Suprapubic skin (tissue), 2 donors: ENCODE measurements around the gene DSCAM.

Experiments
- EP300 ChIP-seq: sonication (generic); formaldehyde crosslinking; IDR thresholded peaks from one replicate; pipeline ENCODE4 v1.6.1; 2017; ENCODE audit warnings: antibody characterized with exemption
- POLR2A ChIP-seq, 2 donors: fragments of 450-650 bp; IDR thresholded peaks; one replicate each; pipeline ENCODE4 v1.6.1; 2017; ENCODE audit warnings: antibody characterized with exemption in 2 of 2, mild to moderate bottlenecking in 2 of 2, moderate library complexity in 2 of 2

DNA sequence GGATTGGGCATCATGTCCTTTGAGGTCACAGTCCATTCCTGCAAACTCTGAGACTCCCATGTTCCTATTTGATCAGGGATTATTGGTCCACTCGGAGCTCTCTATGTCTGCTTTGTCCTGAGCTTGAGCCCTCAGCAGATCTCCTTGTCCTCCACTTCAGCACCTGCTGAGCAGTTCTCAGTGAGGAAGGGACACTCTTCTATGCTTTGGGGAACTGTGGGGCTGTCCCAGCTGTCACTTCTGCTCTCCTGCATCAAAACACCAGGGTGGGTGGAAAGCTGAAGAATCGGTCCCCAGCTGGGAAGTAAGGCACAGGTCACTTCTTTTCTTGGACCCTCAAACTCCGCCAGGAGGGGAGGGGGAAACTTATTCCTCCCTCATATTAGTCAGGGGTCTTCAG, 880.2 kb downstream of the DSCAM start:
- no peak for TF ChIP-seq EP300
- no peak for TF ChIP-seq POLR2A (IDR thresholded peaks at IDR 0.05)
